Thyroid gland (tissue), 4 donors: Measurements from ENCODE around the gene GALNT9. TPM values are rescaled to one million over a fixed set of nuclear protein-coding genes. Genes with fewer than 3 reads are reported as not detected.

Experiments
- DNase-seq, 2 donors: peaks; one replicate each; pipeline ENCODE4 v3.0.0-alpha.2; 2019
- H3K27ac ChIP-seq, 3 donors: fragments of 200-600 bp; sonication (generic); 1 replicate in 2 of 3; 2 replicates in 1 of 3; pipeline ENCODE4 v1.5.1; 2016 to 2019; ENCODE audit warnings: mild to moderate bottlenecking in 1 of 3, moderate library complexity in 1 of 3
- H3K27me3 ChIP-seq: fragments of 200-600 bp; sonication (generic); one replicate; pipeline ENCODE4 v1.5.1; 2019
- H3K36me3 ChIP-seq, 2 donors: fragments of 200-600 bp; sonication (generic); one replicate each; pipeline ENCODE4 v1.5.1; 2016 to 2019
- H3K4me1 ChIP-seq, 2 donors: fragments of 200-600 bp; sonication (generic); one replicate each; pipeline ENCODE4 v1.5.1; 2017 to 2019
- H3K4me3 ChIP-seq, 3 donors: fragments of 200-600 bp; sonication (generic); replicated peaks in 1 of 3; 1 replicate in 2 of 3; 2 replicates in 1 of 3; pipeline ENCODE4 v1.5.1; 2016; ENCODE audit warnings: mild to moderate bottlenecking in 1 of 3
- H3K9me3 ChIP-seq: fragments of 200-600 bp; sonication (generic); one replicate; pipeline ENCODE4 v1.5.1; 2017
- POLR2A ChIP-seq, 2 donors: fragments of 450-650 bp; IDR thresholded peaks; one replicate each; pipeline ENCODE4 v1.6.1; 2017; ENCODE audit warnings: antibody characterized with exemption in 2 of 2, mild to moderate bottlenecking in 2 of 2, moderate library complexity in 1 of 2
- WGBS, 2 donors: methylation state at CpG; one replicate each; pipeline ENCODE4 v1.1.5; 2017; 5-methylcytosine and 5-hydroxymethylcytosine counted together
- intact Hi-C: fragments of 100-400 bp; cut with DNase I; formaldehyde crosslinking; loops from one replicate; pipeline ENCODE4 v1.15.1; 2023
- total RNA-seq, 4 donors: library from RNA; depleted of rRNA; stranded (reverse); fragments of >200 nt; gene quantifications; one replicate each; pipeline ENCODE4 v1.2.3, GENCODE V29; 2016
- TF ChIP-seq, protein P1 (sequence below), 6 experiments: fragments of 200-600 bp in 3 of 6; fragments of 450-650 bp in 3 of 6; sonication (generic) in 3 of 6; IDR thresholded peaks; one replicate each; pipeline ENCODE4 v1.5.1; 2016 to 2019; ENCODE audit warnings: antibody characterized with exemption in 6 of 6, mild to moderate bottlenecking in 2 of 6, inconsistent platforms in 1 of 6, moderate library complexity in 1 of 6

GALNT9 gene
- total RNA-seq, 4 donors from 2014 or later = 2.2 to 29.2 (median 15.9) TPM

DNA sequence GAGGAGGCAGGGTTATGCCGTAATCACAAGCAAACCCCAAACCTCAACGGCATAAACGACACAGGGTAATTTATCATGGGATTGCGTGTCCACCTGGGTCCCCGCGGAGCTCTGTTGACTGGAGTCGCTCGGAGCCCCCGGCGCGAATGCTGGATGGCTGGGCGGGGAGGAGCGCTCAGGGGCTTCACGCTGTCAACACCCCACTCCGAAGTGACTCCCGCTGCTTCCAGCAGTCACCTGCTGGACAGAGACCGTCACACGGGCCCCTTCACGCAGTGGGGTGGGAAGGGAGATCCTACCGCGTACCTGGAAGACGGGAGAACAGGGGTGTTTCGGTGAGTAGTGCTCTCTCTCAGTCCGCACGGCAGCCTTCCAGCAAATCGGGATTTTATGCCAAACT is 4.4 kb upstream of the GALNT9 start:
- Histone ChIP-seq H3K36me3 (no peaks in the 10 kb centered on the region), H3K4me1 (peaks cover 3% of the 10 kb centered on the region in 2 donors), H3K27ac (no peak overlapping the region), H3K27me3 (peaks cover 6% of the 10 kb centered on the region), H3K4me3 (no peak overlapping the region), H3K9me3 (no peaks in the 10 kb centered on the region)
- TF ChIP-seq, protein P1, sequence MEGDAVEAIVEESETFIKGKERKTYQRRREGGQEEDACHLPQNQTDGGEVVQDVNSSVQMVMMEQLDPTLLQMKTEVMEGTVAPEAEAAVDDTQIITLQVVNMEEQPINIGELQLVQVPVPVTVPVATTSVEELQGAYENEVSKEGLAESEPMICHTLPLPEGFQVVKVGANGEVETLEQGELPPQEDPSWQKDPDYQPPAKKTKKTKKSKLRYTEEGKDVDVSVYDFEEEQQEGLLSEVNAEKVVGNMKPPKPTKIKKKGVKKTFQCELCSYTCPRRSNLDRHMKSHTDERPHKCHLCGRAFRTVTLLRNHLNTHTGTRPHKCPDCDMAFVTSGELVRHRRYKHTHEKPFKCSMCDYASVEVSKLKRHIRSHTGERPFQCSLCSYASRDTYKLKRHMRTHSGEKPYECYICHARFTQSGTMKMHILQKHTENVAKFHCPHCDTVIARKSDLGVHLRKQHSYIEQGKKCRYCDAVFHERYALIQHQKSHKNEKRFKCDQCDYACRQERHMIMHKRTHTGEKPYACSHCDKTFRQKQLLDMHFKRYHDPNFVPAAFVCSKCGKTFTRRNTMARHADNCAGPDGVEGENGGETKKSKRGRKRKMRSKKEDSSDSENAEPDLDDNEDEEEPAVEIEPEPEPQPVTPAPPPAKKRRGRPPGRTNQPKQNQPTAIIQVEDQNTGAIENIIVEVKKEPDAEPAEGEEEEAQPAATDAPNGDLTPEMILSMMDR (IDR thresholded peaks at IDR 0.05) = no peak
- no peak for TF ChIP-seq POLR2A (IDR thresholded peaks at IDR 0.05)
- intact Hi-C loops = no loop called here
- no peak for DNase-seq
- 74 to 79% methylated on average over 19 to 26 of the region's 26 CpGs for WGBS, 2 donors

DNA sequence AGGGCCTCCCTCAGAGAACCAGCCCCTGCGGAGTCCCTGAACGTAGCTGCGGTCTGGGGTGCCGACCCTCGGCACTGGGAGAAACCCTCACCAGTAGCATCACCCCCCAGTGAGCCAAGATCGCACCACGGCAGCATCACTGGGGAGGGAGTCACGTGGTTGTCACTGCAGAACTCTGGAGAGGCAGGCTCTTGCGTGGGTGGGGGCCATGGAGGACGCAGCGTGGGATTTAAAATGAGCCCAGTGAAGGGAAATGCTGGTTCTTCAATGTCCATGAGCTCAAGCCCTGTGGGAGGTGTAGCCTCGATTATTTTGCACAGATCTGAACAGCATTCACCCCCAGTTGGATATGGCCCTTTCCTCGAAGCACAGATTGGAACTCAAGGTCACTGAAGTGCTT is 3.9 kb upstream of the GALNT9 start:
- Histone ChIP-seq H3K4me3 (no peak overlapping the region), H3K9me3 (no peaks in the 10 kb centered on the region), H3K36me3 (no peaks in the 10 kb centered on the region), H3K4me1 (peaks cover 8% of the 10 kb centered on the region in 2 donors), H3K27ac (no peak overlapping the region), H3K27me3 (peaks cover 6% of the 10 kb centered on the region)
- TF ChIP-seq, protein P1 (IDR thresholded peaks at IDR 0.05) = no peak
- TF ChIP-seq POLR2A (IDR thresholded peaks at IDR 0.05) = no peak
- WGBS, 2 donors = 77 to 79% methylated on average over 5 to 13 of the region's 13 CpGs
- intact Hi-C loops = no loop called here
- no peak for DNase-seq

DNA sequence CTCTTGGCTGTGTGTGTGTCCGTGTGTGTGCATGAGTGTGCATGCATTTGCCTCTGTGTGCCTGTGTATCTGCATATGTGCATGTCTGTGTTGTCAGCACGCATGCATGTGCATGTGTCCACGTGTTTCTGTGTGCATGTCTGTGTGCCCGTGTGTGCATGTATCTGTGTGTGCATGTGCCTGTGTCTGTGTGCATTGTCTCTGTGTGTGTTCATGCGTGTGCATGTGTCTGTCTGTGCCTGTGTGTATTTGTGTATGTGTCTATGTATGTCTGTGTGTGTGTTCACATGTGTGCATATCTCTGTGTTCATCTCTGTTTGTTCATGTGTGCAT is 1.1 kb upstream of the GALNT9 start:
- peaks cover 6% of the 10 kb centered on the region for H3K27me3 ChIP-seq
- peaks cover 33 to 36% of the 10 kb centered on the region in 2 donors for H3K4me1 ChIP-seq
- H3K4me3 ChIP-seq = no peak overlapping the region
- intact Hi-C loops = no loop called here
- no peak overlapping the region for H3K27ac ChIP-seq
- 83 to 85% methylated on average over 5 of the region's 5 CpGs for WGBS, 2 donors
- no peaks in the 10 kb centered on the region for H3K9me3 ChIP-seq
- no peaks in the 10 kb centered on the region for H3K36me3 ChIP-seq
- DNase-seq = no peak
- no peak for TF ChIP-seq POLR2A (IDR thresholded peaks at IDR 0.05)
- TF ChIP-seq, protein P1 (IDR thresholded peaks at IDR 0.05) = no peak

DNA sequence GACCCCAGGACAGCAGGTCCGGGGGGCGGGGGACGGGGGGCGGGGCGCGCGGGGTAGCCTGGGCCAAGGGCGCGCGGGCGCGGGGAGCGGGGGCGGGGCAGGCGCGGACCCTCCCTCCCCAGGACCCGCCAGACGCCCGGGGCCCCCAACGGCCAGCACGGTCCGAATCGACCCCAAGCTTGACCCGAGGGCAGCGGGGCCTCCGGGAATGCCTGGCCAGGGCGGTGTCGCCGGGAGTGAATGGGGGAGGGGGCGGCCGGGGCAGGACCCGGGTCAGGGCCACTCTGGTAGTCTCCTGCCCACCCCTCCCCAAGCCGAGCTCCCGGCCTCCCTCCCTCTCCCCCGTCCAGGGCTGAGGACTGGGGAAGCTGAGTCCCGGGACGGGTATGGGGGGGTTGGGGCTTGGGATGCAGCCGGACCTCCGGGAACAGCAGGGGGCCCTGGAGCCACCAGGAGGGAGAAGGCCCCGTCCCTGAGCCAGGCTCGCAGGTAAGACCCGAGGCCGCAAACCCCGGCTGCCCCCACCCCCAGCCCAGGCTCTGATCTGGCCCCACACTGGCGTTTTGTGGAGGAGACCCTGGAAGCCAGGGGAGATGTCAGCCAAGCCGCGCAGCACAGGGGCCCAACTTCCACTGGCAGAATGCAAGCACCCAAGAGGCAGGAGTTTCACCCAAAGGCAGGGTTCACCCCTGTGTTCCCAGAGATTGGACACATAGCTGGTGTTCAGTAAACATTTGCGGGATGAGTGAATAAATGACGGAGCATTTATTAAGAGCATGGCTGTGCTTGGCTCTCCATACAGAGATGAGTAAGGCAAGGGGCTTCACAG is 545 bp upstream of the GALNT9 start:
- Histone ChIP-seq H3K4me1 (peaks cover 37 to 40% of the 10 kb centered on the region in 2 donors), H3K9me3 (no peaks in the 10 kb centered on the region), H3K27me3 (peaks cover 6% of the 10 kb centered on the region), H3K36me3 (no peaks in the 10 kb centered on the region), H3K27ac (no peak overlapping the region), H3K4me3 (no peak overlapping the region)
- intact Hi-C loops = loop anchor here (10.0 kb wide), 1 partner anchor 55 kb away; no protein-coding TSS in a partner anchor
- DNase-seq = no peak
- TF ChIP-seq, protein P1 (IDR thresholded peaks at IDR 0.05) = no peak
- TF ChIP-seq POLR2A (IDR thresholded peaks at IDR 0.05) = no peak
- 23 to 53% methylated on average over 4 to 12 of the region's 49 CpGs for WGBS, 2 donors

DNA sequence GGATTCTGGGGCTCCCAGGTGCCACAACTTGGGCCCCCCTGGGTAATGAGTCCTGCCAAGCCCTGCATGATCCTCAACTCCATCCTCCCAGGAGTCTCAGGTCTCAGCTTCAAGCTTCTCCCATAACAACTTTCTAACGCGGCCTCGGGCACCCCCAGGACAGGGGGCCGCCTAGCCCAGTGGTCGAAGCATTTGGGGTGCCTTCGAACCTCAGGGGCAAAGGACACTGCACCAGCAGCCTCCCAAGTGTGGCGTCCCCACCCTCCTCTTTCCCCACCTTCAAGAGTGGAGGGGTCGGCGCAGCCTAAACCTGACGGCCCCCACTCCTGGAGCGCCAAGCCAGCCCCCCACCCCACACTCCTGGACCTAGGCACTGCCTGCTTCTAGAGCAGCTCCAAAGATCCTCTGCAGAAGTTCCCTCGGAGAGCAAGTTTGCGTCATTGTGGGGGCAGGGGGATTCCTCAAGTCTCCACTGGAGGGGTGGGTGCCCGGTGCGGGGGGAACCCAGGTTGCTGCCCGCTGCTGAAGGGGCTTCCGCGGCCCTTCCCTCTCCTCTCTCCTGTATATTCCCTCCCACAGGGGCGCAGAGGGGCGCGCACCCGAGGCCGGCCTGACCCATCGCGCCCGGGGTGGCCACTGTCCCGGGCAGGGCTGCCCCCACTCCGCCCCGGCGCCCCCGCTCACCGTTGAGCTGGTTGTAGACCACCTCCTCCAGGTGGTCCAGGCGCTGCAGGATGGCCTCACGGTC is 933 bp downstream of the GALNT9 start:
- H3K27ac ChIP-seq = peak overlapping the region in 1 of 3 donors; percentile 63
- H3K36me3 ChIP-seq = no peaks in the 10 kb centered on the region
- no peak overlapping the region for H3K4me3 ChIP-seq
- intact Hi-C loops = loop anchor here (10.0 kb wide), 1 partner anchor 54 kb away; no protein-coding TSS in a partner anchor
- H3K4me1 ChIP-seq = peaks cover 42 to 55% of the 10 kb centered on the region in 2 donors
- WGBS, 2 donors = 41 to 55% methylated on average over 18 to 28 of the region's 34 CpGs
- H3K9me3 ChIP-seq = no peaks in the 10 kb centered on the region
- TF ChIP-seq, protein P1 (IDR thresholded peaks at IDR 0.05) = no peak
- no peak for TF ChIP-seq POLR2A (IDR thresholded peaks at IDR 0.05)
- no peak for DNase-seq
- peaks cover 6% of the 10 kb centered on the region for H3K27me3 ChIP-seq
